Ishikawa (cell line): ENCODE data around the gene ARGLU1.

ENCODE experiments used
- CEBPB ChIP-seq: IDR thresholded peaks from 2 replicates; pipeline ENCODE4 v1.6.1; 2012
- CREB1 ChIP-seq: IDR thresholded peaks from 2 replicates; pipeline ENCODE4 v1.6.1; 2012; ENCODE audit warnings: low read depth
- EGR1 ChIP-seq: IDR thresholded peaks from 2 replicates; pipeline ENCODE4 v1.6.1; 2012
- EP300 ChIP-seq: IDR thresholded peaks from 2 replicates; pipeline ENCODE4 v1.6.1; 2012; ENCODE audit warnings: borderline replicate concordance
- FOXM1 ChIP-seq: IDR thresholded peaks from 2 replicates; pipeline ENCODE4 v1.6.1; 2012; ENCODE audit warnings: low read depth, borderline replicate concordance
- MAX ChIP-seq: IDR thresholded peaks from 2 replicates; pipeline ENCODE4 v1.6.1; 2012
- NFIC ChIP-seq: IDR thresholded peaks from 2 replicates; pipeline ENCODE4 v1.6.1; 2012
- RAD21 ChIP-seq: IDR thresholded peaks from 2 replicates; pipeline ENCODE4 v1.6.1; 2012; ENCODE audit warnings: low read depth
- REST ChIP-seq: IDR thresholded peaks from 2 replicates; pipeline ENCODE4 v1.6.1; 2012; ENCODE audit warnings: low read depth, mild to moderate bottlenecking
- TAF1 ChIP-seq: IDR thresholded peaks from 2 replicates; pipeline ENCODE4 v1.6.1; 2012; ENCODE audit warnings: low read depth, mild to moderate bottlenecking
- TCF12 ChIP-seq: IDR thresholded peaks from 2 replicates; pipeline ENCODE4 v1.6.1; 2012; ENCODE audit warnings: low read depth
- TEAD4 ChIP-seq: IDR thresholded peaks from 2 replicates; pipeline ENCODE4 v1.6.1; 2012
- YY1 ChIP-seq: IDR thresholded peaks from 2 replicates; pipeline ENCODE4 v1.6.1; 2012; ENCODE audit warnings: low read depth
- ZBTB7A ChIP-seq: IDR thresholded peaks from 2 replicates; pipeline ENCODE4 v1.6.1; 2012; ENCODE audit warnings: low read depth
- TF ChIP-seq, protein P1 (sequence below): IDR thresholded peaks from 2 replicates; pipeline ENCODE4 v1.6.1; 2012

The ARGLU1 gene

DNA sequence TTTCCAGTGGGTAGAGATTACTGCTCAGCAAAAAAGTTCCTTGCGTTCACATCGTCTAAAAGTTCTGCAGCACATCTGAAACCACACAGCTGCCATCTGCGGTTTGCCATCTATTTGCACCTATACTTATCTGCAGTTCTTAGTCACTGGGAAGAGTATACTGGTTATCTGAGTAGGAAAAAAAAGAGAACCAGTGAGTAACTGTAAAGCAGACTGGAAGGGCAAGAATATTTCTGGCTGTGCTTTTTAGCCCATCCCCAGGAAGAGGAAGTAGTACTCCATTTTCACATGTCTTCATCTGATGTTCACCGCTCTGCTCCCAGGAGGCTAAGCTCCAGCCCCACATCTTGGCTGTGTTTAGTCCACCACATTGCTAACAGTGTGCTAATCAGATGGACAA is 68.0 kb downstream of the ARGLU1 start:
- TF ChIP-seq YY1 (no peak), RAD21 (no peak), TAF1 (no peak), REST (no peak), NFIC (no peak), FOXM1 (no peak), MAX (no peak), TEAD4 (no peak), EGR1 (no peak), CREB1 (no peak), TCF12 (no peak)
- TF ChIP-seq, protein P1, sequence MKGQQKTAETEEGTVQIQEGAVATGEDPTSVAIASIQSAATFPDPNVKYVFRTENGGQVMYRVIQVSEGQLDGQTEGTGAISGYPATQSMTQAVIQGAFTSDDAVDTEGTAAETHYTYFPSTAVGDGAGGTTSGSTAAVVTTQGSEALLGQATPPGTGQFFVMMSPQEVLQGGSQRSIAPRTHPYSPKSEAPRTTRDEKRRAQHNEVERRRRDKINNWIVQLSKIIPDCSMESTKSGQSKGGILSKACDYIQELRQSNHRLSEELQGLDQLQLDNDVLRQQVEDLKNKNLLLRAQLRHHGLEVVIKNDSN: no peak

DNA sequence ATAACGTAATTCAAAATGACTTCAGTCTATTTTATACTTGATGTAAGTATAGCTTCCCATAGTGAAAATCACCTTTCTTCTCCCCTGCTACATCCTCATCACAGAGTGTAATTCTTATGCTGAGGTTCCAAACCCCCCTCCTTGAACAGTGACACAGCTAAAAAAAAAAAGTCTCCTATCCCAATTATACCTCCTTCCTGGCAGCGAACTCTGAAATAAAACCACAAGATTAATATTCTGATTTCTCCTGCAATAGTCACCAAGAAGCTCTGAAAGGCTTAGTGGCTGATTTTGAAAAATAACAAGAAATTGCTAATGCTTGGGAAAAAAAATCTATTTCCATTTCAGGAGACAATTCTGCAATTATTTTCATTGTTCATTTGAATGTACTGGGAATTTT is 68.8 kb downstream of the ARGLU1 start:
- TF ChIP-seq, protein P1: no peak
- no peak for TF ChIP-seq CEBPB
- no peak for TF ChIP-seq TEAD4
- no peak for TF ChIP-seq YY1
- TF ChIP-seq MAX: no peak
- no peak for TF ChIP-seq TAF1
- TF ChIP-seq CREB1: no peak
- TF ChIP-seq FOXM1: no peak
- no peak for TF ChIP-seq REST
- no peak for TF ChIP-seq EGR1
- TF ChIP-seq RAD21: no peak
- TF ChIP-seq ZBTB7A: no peak
- no peak for TF ChIP-seq NFIC
- no peak for TF ChIP-seq EP300
- TF ChIP-seq TCF12: no peak

GRCh38 chr13:106498571-106498970 is 69.4 kb downstream of the ARGLU1 start:
- TF ChIP-seq REST (no peak), TCF12 (no peak), RAD21 (no peak), TAF1 (no peak), FOXM1 (no peak), NFIC (no peak), ZBTB7A (no peak), YY1 (no peak), EGR1 (no peak)
- TF ChIP-seq, protein P1: no peak

- no peak for TF ChIP-seq NFIC
- TF ChIP-seq FOXM1: no peak
- no peak for TF ChIP-seq REST
- no peak for TF ChIP-seq CEBPB
- no peak for TF ChIP-seq ZBTB7A
Measured at GRCh38 chr13:106498158-106498557, 69.8 kb downstream of the ARGLU1 start.
